Large intestine (tissue), 3 donors: ENCODE results near the gene DHX29. TPM values are rescaled to one million over a fixed set of nuclear protein-coding genes. Genes with fewer than 3 reads are reported as not detected.
A peak's percentile ranks its signal among the peaks of the same experiment; 100 is the strongest.

Source experiments
- DNase-seq, 2 donors: peaks; one replicate each; pipeline versions ENCODE4 v3.0.0 to v3.0.0-alpha.2; 2013
- H3K27ac ChIP-seq: one replicate; pipeline ENCODE4 v1.5.1; 2013; ENCODE audit warnings: low read length
- H3K27me3 ChIP-seq: 2 replicates; pipeline ENCODE4 v1.6.1; 2013; ENCODE audit warnings: low read length; ENCODE audit not compliant: control insufficient read depth, insufficient read depth
- H3K36me3 ChIP-seq: 2 replicates; pipeline ENCODE4 v1.6.1; 2013; ENCODE audit warnings: low read length; ENCODE audit not compliant: control insufficient read depth, insufficient read depth
- H3K4me1 ChIP-seq: one replicate; pipeline ENCODE4 v1.6.1; 2013; ENCODE audit warnings: low read length; ENCODE audit not compliant: control insufficient read depth, insufficient read depth
- H3K4me3 ChIP-seq: one replicate; pipeline ENCODE4 v1.5.1; 2013; ENCODE audit warnings: low read length
- H3K9me3 ChIP-seq: one replicate; pipeline ENCODE4 v1.6.1; 2013; ENCODE audit warnings: mild to moderate bottlenecking, low read depth, low read length, moderate library complexity; ENCODE audit not compliant: control insufficient read depth
- WGBS: methylation state at CpG from one replicate; pipeline ENCODE4 v1.1.5; 2013; ENCODE audit warnings: low lambda C conversion rate; ENCODE audit not compliant: insufficient coverage; 5-methylcytosine and 5-hydroxymethylcytosine counted together
- polyA plus RNA-seq: library from polyadenylated mRNA; unstranded; fragments of 120-200 nt; gene quantifications from one replicate; pipeline ENCODE4 v1.2.1, GENCODE V29; 2013

DHX29 gene
- polyA plus RNA-seq, 1 donor = 28.3 TPM

GRCh38 chr5:55316837-55317236 is 9.3 kb upstream of the DHX29 start:
- Histone ChIP-seq H3K4me1 (no peaks in the 10 kb centered on the region), H3K9me3 (no peaks in the 10 kb centered on the region), H3K36me3 (no peaks in the 10 kb centered on the region), H3K4me3 (no peak overlapping the region), H3K27me3 (no peaks in the 10 kb centered on the region), H3K27ac (no peak overlapping the region)
- no peak for DNase-seq

DNA sequence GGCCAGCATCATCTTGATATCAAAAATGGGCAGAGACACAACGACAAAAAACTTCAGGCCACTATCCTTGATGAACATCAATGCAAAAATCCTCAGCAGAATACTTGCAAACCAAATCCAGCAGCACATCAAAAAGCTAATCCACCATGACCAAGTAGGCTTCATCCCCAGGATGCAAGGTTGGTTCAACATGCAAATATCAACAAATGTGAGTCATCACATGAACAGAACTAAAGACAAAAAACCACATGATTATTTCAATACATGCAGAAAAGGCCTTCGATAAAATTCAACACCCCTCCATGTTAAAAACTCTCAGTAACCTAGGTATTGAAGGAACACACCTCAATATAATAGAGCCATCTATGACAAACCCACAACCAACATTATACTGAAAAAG is 8.8 kb upstream of the DHX29 start:
- WGBS = no CpG with 5 or more reads among the region's 2 CpGs

DNA sequence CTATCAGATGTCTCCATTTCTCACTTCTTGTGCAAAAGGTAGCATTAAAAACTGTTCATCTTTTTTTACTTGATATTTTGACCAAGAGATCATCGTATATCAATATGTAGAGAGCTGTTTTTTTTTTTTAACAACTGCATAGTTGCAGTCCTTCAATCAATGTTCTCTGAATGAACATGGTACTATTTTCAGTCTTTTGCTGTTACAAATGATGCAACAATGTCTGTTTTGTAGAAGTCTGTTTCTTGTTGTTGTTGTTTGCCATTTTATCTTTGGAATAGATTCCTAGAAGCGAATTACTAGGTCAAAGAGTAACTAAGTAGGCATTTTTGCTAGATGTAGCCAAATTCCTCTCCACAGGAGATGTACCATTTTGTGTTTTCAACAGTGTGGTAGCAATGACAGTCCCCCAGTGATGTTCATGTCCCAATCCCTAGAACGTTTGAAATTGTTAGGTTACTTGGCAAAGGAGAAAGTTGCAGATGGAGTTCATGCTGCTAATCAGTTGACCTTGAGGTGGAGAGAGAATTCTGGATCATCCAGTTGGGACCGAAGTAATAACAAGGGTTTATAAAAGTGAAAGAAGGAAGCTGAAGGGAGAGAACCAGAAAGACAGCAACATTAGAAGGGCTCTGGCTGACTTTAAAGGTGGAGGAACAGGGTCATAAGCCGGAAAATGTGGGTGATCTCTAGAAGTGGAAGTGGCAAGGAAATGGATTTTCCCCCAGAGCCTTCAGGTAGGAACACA is 6.5 kb upstream of the DHX29 start:
- Histone ChIP-seq H3K4me1 (peaks cover 3% of the 10 kb centered on the region), H3K27me3 (no peaks in the 10 kb centered on the region), H3K9me3 (no peaks in the 10 kb centered on the region), H3K4me3 (no peak overlapping the region), H3K27ac (no peak overlapping the region), H3K36me3 (peaks cover 6% of the 10 kb centered on the region)
- DNase-seq = peak in 1 of 2 donors; percentile 11
- 82% methylated on average over 3 of the region's 5 CpGs for WGBS

More for the DNA sequence above, 8.8 kb upstream of the DHX29 start:
- Histone ChIP-seq H3K27me3 (no peaks in the 10 kb centered on the region), H3K4me1 (no peaks in the 10 kb centered on the region), H3K4me3 (no peak overlapping the region), H3K36me3 (no peaks in the 10 kb centered on the region), H3K9me3 (no peaks in the 10 kb centered on the region), H3K27ac (no peak overlapping the region)
- DNase-seq = no peak

DNA sequence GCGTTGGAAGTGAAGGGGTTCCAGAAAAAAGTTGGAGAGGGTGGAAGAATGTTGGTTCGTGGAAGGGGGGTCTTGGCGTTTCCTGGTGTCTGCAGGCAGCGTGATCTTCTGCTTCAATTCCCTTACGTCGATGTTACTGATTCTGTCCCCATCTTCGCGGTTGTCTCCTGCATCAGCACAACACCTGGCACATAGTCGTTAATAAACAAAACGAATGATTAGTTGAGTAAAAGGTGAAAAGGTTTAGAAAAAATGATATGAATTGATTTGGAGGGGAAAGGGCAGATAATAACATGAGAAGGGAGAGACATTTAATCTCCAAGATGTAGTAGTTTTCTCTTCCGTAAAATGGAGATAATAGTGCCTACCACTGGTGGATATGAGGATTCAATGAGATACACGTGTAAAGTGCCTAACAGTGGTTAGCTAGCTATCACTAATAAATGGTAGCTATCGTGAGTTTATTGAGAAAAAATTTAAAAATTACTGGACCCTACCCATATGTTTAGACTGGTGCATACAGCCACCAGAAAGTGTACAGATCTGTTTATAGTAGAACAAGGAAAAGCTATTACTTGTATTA is 851 bp upstream of the DHX29 start:
- Histone ChIP-seq H3K9me3 (no peaks in the 10 kb centered on the region), H3K27ac (peak overlapping the region; percentile 97), H3K27me3 (no peaks in the 10 kb centered on the region), H3K4me3 (peak overlapping the region; percentile 66), H3K36me3 (peaks cover 6% of the 10 kb centered on the region), H3K4me1 (peaks cover 4% of the 10 kb centered on the region)
- WGBS = 0% methylated on average over 2 of the region's 13 CpGs
- no peak for DNase-seq

DNA sequence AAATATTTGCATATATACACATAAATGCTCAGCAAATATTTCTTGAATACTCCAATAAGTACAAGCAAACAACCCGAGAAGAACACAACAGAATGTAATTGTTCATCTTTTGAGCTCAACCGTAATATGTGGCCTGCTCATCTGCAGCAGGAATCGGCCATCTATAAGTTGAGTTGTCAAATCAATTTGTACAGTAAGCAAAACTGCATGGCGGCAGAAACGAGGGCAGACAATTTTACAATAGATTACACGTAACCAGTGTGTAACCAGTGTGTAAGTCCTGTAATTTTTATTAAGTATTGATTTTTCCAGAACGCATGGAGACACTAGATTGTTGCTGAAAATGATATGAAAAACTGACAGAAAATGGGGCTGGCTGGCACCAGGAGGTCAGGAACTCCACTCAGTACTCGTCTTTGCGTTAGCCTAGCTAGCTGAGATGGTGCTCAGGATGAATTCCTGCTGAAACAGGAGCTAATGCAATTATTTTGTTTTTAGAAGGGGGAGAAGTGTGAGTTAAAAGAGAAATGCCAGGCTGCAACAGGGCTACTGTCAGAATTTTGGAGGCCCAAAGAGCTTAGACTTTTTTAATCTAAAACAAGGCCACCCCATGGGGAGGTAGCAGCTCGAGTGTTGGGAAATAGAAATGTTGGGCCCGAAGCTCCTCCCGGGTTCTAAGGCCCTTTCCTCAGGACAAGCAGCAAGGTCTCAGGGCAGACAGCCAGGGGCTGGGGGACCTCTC is 682 bp downstream of the DHX29 start:
- peak overlapping the region; percentile 66 for H3K4me3 ChIP-seq
- no peaks in the 10 kb centered on the region for H3K9me3 ChIP-seq
- H3K27ac ChIP-seq = peak overlapping the region; percentile 97
- WGBS = no CpG with 5 or more reads among the region's 12 CpGs
- H3K27me3 ChIP-seq = no peaks in the 10 kb centered on the region
- no peak for DNase-seq
- peaks cover 12% of the 10 kb centered on the region for H3K4me1 ChIP-seq
- peaks cover 6% of the 10 kb centered on the region for H3K36me3 ChIP-seq

- no peaks in the 10 kb centered on the region for H3K9me3 ChIP-seq
Observed at GRCh38 chr5:55305345-55305744, 2.1 kb downstream of the DHX29 start.

GRCh38 chr5:55304584-55304983 is 2.9 kb downstream of the DHX29 start:
- Histone ChIP-seq H3K36me3 (peaks cover 6% of the 10 kb centered on the region), H3K4me3 (no peak overlapping the region), H3K27ac (no peak overlapping the region), H3K4me1 (peaks cover 17% of the 10 kb centered on the region), H3K27me3 (no peaks in the 10 kb centered on the region), H3K9me3 (no peaks in the 10 kb centered on the region)
- DNase-seq = no peak
- 93% methylated on average over 5 of the region's 6 CpGs for WGBS

More at GRCh38 chr5:55305345-55305744, 2.1 kb downstream of the DHX29 start:
- no peak for DNase-seq
- Histone ChIP-seq H3K4me3 (no peak overlapping the region), H3K27me3 (no peaks in the 10 kb centered on the region), H3K4me1 (peaks cover 17% of the 10 kb centered on the region), H3K27ac (no peak overlapping the region), H3K36me3 (peaks cover 7% of the 10 kb centered on the region)
- WGBS = 87% methylated on average over 3 of the region's 4 CpGs

DNA sequence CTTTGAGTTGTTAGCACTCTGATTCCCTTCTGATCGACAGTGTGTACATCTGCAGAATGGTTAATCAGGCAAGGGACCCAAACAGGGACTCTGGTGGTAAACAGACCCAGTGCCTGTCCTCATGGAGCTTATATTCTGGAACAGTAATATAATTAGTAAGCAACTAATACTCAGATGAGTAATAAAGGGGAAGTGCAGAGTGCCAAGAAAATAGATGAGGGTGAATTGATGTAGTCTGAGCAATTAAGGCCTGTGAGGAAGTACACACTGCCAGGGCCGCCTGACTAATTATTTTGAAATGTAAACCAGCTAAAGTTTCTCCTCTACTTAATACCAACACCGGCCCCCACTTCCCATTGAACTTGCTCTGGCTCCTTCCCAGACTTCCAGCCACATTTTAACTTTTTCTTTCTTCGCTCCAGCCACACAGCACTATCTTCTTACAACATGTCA is 4.2 kb downstream of the DHX29 start:
- Histone ChIP-seq H3K36me3 (peaks cover 6% of the 10 kb centered on the region), H3K9me3 (no peaks in the 10 kb centered on the region), H3K27me3 (no peaks in the 10 kb centered on the region), H3K27ac (no peak overlapping the region), H3K4me1 (peaks cover 12% of the 10 kb centered on the region), H3K4me3 (no peak overlapping the region)
- no peak for DNase-seq
- WGBS = 100% methylated on average over 2 of the region's 4 CpGs

DNA sequence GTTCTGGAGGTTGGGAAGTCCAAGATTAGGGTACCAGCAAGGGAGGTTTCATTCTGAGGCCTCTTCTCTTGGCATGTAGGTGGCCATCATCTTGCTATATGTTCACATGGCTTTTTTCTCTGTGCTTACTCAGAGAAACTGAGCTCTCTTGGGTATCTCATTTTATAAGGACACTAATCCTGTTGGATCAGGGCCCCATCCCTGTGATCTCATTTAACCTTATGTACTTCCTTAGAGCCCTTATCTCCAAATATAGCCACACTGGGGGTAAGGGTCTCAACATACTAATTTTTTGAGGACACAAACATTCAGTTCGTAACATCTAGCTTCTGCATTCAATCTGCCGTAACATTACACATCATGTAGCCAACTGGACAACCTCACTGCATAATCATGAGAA is 6.6 kb downstream of the DHX29 start:
- Histone ChIP-seq H3K9me3 (no peaks in the 10 kb centered on the region), H3K27ac (peak overlapping the region; percentile 20), H3K4me3 (no peak overlapping the region), H3K27me3 (no peaks in the 10 kb centered on the region), H3K36me3 (peaks cover 11% of the 10 kb centered on the region), H3K4me1 (peaks cover 12% of the 10 kb centered on the region)
- no CpG with 5 or more reads among the region's 2 CpGs for WGBS
- no peak for DNase-seq

- Histone ChIP-seq H3K36me3 (peaks cover 26% of the 10 kb centered on the region), H3K27ac (no peak overlapping the region), H3K9me3 (peaks cover 5% of the 10 kb centered on the region), H3K27me3 (no peaks in the 10 kb centered on the region), H3K4me3 (no peak overlapping the region), H3K4me1 (peaks cover 6% of the 10 kb centered on the region)
- DNase-seq = no peak
- WGBS = no CpG with 5 or more reads among the region's 1 CpG
Observed at GRCh38 chr5:55294935-55295334, 12.6 kb downstream of the DHX29 start.
